Lower lobe of right lung (tissue), 2 donors: Measurements from ENCODE around the gene RNF123. TPM values are rescaled to one million over a fixed set of nuclear protein-coding genes. Genes with fewer than 3 reads are reported as not detected.

Experiments
- ATAC-seq, 2 donors: fragments of 200-7000 bp; cut with Tn5 transposase; one replicate each; pipeline ENCODE4 v1.9.1; 2020 to 2022; ENCODE audit warnings: mild to moderate bottlenecking in 2 of 2, moderate library complexity in 2 of 2
- DNase-seq: peaks from one replicate; pipeline ENCODE4 v3.0.0-alpha.2; 2020
- H3K27ac ChIP-seq: fragments of 200-600 bp; one replicate; pipeline ENCODE4 v1.8.0; 2022
- H3K27me3 ChIP-seq: fragments of 200-600 bp; one replicate; pipeline ENCODE4 v1.8.0; 2022; ENCODE audit warnings: low read depth
- H3K36me3 ChIP-seq: fragments of 200-600 bp; one replicate; pipeline ENCODE4 v1.8.0; 2022; ENCODE audit warnings: mild to moderate bottlenecking
- H3K4me1 ChIP-seq: fragments of 200-600 bp; one replicate; pipeline ENCODE4 v1.8.0; 2022
- H3K4me3 ChIP-seq: fragments of 200-600 bp; one replicate; pipeline ENCODE4 v1.8.0; 2022; ENCODE audit warnings: mild to moderate bottlenecking
- H3K9me3 ChIP-seq: fragments of 200-600 bp; one replicate; pipeline ENCODE4 v1.8.0; 2022
- intact Hi-C: fragments of 100-400 bp; cut with DNase I; formaldehyde crosslinking; loops from one replicate; pipeline ENCODE4 v1.11.0; 2022
- total RNA-seq: library from RNA; stranded (reverse); fragmentation: NEBNext Ultra II Directional; extraction: Animal tissue kit (Norgen Biotek cat#: 25700); gene quantifications from one replicate; pipeline ENCODE4 v1.2.1, GENCODE V29; 2021
- TF ChIP-seq, protein P1 (sequence below): fragments of 200-600 bp; IDR thresholded peaks from one replicate; pipeline ENCODE4 v1.8.0; 2022; ENCODE audit warnings: antibody characterized with exemption, mild to moderate bottlenecking
- donor health status: DM: no; HTN: yes; CAD: no; lungs with severe emphysema.

Gene RNF123
- total RNA-seq, 1 donor from 2014 or later = 42.9 TPM

DNA sequence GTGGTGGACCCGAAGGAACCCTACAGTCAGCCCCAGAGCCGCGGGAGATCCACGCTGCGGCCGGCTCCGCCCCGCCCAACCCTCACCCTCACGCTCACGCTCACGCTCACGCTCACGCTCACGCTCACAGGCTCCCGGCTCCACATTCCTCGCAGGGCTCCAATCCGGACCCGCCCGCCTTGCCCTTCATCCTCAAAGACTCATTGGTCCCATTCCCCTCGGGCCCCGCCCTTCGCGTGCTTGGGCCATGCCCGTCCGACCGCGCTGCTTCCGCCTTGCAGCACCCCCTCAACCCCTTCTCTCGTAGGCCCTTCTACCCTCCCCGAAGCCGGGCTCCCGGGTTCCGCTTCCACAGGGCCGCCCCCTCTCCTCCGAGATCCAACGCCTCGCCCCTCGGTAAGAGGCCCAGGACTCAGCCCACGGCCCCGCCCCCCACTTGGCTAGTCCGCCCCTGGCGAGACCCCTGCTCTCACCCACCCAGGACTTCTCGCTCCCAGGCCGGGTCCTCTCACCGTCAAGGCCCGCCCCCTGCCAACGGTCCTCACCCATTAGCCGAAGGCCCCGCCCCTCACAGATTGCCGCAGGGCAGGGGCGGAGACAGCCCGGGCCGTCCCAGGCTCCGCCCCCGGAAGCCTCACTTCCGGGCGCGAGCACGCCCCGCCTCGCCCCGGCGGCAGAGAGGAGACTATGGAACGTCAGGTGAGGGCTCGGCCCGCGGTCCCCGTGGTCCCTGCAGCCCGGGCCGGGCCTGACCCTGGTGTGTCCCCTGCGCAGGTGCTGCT, 15.5 kb upstream of the RNF123 start, which contains the start of gene APEH:
Gene APEH (plus strand): TSS at position 637 of the 782 bp plus-strand sequence. CDS start 51 bp downstream, at position 688.
- Histone ChIP-seq H3K4me3 (peak within 1 kb of the TSS; percentile 98), H3K4me1 (peaks cover 13% of the 10 kb centered on the region), H3K27ac (peak within 1 kb of the TSS; percentile 92), H3K27me3 (no peaks in the 10 kb centered on the region), H3K9me3 (no peaks in the 10 kb centered on the region), H3K36me3 (peaks cover 35% of the 10 kb centered on the region)
- peak; percentile 99 for DNase-seq
- ATAC-seq = peak; percentile 96
- TF ChIP-seq, protein P1, sequence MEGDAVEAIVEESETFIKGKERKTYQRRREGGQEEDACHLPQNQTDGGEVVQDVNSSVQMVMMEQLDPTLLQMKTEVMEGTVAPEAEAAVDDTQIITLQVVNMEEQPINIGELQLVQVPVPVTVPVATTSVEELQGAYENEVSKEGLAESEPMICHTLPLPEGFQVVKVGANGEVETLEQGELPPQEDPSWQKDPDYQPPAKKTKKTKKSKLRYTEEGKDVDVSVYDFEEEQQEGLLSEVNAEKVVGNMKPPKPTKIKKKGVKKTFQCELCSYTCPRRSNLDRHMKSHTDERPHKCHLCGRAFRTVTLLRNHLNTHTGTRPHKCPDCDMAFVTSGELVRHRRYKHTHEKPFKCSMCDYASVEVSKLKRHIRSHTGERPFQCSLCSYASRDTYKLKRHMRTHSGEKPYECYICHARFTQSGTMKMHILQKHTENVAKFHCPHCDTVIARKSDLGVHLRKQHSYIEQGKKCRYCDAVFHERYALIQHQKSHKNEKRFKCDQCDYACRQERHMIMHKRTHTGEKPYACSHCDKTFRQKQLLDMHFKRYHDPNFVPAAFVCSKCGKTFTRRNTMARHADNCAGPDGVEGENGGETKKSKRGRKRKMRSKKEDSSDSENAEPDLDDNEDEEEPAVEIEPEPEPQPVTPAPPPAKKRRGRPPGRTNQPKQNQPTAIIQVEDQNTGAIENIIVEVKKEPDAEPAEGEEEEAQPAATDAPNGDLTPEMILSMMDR = no peak
- intact Hi-C loops = no loop called here

DNA sequence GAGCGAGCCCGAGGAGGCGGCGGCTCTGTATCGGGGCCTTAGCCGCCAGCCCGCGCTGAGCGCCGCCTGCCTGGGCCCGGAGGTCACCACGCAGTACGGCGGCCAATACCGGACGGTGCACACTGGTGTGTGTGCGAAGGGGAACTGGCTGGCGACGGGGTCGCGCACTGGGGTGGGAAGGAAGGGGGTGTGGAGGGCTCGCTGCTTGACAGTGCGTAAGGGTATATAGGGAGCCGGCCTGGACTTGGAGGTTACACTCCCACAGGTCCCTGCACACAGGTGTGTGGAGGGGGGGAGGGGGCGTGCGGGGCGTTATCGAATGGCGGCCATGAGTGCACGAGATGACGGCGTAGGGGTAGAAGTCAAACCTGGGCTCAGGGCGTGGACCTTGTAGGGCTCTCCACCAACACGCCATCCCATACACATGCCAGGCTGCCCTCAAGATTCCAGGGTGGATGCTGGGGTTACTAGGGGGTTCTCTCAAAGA, 14.8 kb upstream of the RNF123 start:
- Histone ChIP-seq H3K4me3 (peak overlapping the region; percentile 98), H3K36me3 (peaks cover 41% of the 10 kb centered on the region), H3K27ac (peak overlapping the region; percentile 92), H3K4me1 (peaks cover 13% of the 10 kb centered on the region), H3K27me3 (no peaks in the 10 kb centered on the region), H3K9me3 (no peaks in the 10 kb centered on the region)
- ATAC-seq = peak; percentile 41 to 48
- no peak for DNase-seq
- intact Hi-C loops = no loop called here
- TF ChIP-seq, protein P1 = no peak

DNA sequence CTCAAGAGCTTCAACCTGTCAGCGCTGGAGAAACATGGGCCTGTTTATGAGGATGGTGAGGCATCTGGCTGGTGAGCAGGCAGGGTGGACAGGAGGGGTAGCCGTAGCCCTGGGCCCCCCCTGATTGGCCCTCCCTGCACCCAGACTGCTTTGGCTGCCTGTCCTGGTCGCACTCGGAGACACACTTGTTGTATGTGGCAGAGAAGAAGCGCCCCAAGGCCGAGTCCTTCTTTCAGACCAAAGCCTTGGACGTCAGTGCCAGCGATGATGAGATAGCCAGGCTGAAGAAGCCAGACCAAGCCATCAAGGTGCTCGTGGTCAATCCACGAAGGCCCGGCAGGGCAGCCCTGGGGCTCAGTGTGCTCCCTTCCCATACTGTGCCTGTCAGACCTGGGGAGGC, 13.4 kb upstream of the RNF123 start:
- intact Hi-C loops = no loop called here
- H3K36me3 ChIP-seq = peaks cover 55% of the 10 kb centered on the region
- no peaks in the 10 kb centered on the region for H3K9me3 ChIP-seq
- TF ChIP-seq, protein P1 = no peak
- no peaks in the 10 kb centered on the region for H3K27me3 ChIP-seq
- H3K4me1 ChIP-seq = peaks cover 13% of the 10 kb centered on the region
- H3K4me3 ChIP-seq = no peak overlapping the region
- no peak overlapping the region for H3K27ac ChIP-seq
- no peak for ATAC-seq
- DNase-seq = no peak

DNA sequence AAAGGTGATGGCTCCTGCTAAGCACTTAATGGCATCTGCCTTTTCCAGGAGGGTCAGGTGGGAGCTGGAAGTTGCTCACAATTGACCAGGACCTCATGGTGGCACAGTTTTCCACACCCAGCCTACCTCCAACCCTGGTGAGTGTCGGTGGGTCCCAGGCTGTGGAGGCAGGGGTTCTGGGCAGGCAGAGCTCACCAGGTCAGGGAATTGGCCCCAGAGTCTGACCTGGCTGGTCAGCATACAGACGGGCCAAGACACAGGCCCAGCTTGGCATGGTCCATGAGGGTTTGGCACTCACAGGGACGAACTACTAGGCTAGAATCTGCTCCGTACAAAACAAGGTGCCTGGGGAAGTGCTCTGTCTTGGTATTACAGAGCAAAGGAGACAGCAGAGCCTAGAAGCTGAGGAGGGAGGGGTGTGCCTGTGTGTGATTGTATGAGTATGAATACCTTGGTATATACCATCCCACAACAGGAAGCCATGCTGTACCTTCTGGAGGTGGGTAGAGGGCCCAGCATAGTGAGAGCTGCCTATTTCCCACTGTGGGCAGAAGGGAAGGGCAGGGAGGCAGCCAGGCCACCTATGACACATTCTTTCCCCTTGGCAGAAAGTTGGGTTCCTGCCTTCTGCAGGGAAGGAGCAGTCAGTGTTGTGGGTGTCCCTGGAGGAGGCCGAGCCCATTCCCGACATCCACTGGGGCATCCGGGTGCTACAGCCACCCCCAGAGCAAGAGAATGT, 8.7 kb upstream of the RNF123 start:
- Histone ChIP-seq H3K27ac (no peak overlapping the region), H3K36me3 (peaks cover 83% of the 10 kb centered on the region), H3K4me1 (peaks cover under 1% of the 10 kb centered on the region), H3K27me3 (no peaks in the 10 kb centered on the region), H3K4me3 (no peak overlapping the region), H3K9me3 (no peaks in the 10 kb centered on the region)
- TF ChIP-seq, protein P1 = no peak
- intact Hi-C loops = no loop called here
- ATAC-seq (no peak), DNase-seq (no peak)

DNA sequence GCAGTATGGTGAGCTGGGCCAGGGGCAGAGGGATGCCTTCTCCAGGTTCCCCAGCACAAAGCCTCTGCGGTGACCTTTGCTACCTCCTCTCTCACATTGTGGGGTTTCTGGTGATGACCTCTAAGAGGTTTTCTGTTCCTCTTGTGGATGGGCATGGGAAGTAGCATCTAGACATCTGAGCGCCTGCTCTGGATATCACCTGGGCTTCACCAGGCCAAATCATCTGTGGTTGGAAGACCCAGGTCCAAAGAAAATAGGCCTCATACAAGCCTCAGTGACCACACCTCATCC, 8.2 kb upstream of the RNF123 start:
- DNase-seq (no peak), ATAC-seq (no peak)
- Histone ChIP-seq H3K4me3 (no peak overlapping the region), H3K4me1 (peaks cover 4% of the 10 kb centered on the region), H3K27ac (no peak overlapping the region), H3K9me3 (no peaks in the 10 kb centered on the region), H3K27me3 (no peaks in the 10 kb centered on the region), H3K36me3 (peaks cover 78% of the 10 kb centered on the region)
- TF ChIP-seq, protein P1 = no peak
- intact Hi-C loops = no loop called here
